Sigmoid colon (tissue), 7 donors: ENCODE measurements around the gene TOMM70. TPM values are rescaled to one million over a fixed set of nuclear protein-coding genes. Genes with fewer than 3 reads are reported as not detected.

Source experiments
- DNase-seq: peaks from one replicate; pipeline ENCODE4 v3.0.0-alpha.2; 2019
- H3K27ac ChIP-seq, 4 donors: fragments of 200-600 bp; sonication (generic); one replicate each; pipeline ENCODE4 v1.5.1; 2016 to 2019; ENCODE audit warnings: mild to moderate bottlenecking in 1 of 4
- H3K27me3 ChIP-seq, 3 donors: fragments of 200-600 bp; sonication (generic); one replicate each; pipeline ENCODE4 v1.5.1; 2019; ENCODE audit warnings: mild to moderate bottlenecking in 1 of 3
- H3K36me3 ChIP-seq, 4 donors: fragments of 200-600 bp; sonication (generic); one replicate each; pipeline ENCODE4 v1.5.1; 2016 to 2019
- H3K4me1 ChIP-seq, 4 donors: fragments of 200-600 bp; sonication (generic); one replicate each; pipeline ENCODE4 v1.5.1; 2017 to 2019
- H3K4me3 ChIP-seq, 4 donors: fragments of 200-600 bp; sonication (generic); one replicate each; pipeline ENCODE4 v1.5.1; 2017 to 2019; ENCODE audit warnings: mild to moderate bottlenecking in 2 of 4, moderate library complexity in 1 of 4
- H3K9me3 ChIP-seq, 4 donors: fragments of 200-600 bp in 3 of 4; sonication (generic) in 3 of 4; one replicate each; pipeline versions ENCODE4 v1.5.1 to v1.6.1; 2013 to 2019
- EP300 ChIP-seq, 4 donors: sonication (generic); formaldehyde crosslinking; IDR thresholded peaks; one replicate each; pipeline ENCODE4 v1.6.1; 2017; ENCODE audit warnings: antibody characterized with exemption in 4 of 4
- POLR2A ChIP-seq, 2 donors: fragments of 450-650 bp; IDR thresholded peaks; one replicate each; pipeline ENCODE4 v1.6.1; 2016; ENCODE audit warnings: antibody characterized with exemption in 2 of 2, mild to moderate bottlenecking in 2 of 2, moderate library complexity in 2 of 2
- POLR2AphosphoS5 ChIP-seq, 4 donors: sonication (generic); formaldehyde crosslinking; IDR thresholded peaks; one replicate each; pipeline ENCODE4 v1.6.1; 2017; ENCODE audit warnings: antibody characterized with exemption in 4 of 4
- WGBS, 2 donors: extraction: QIAGEN DNeasy Blood & Tissue Kit; methylation state at CpG; one replicate each; pipeline ENCODE4 v1.1.7; 2013; 5-methylcytosine and 5-hydroxymethylcytosine counted together
- intact Hi-C: fragments of 100-400 bp; cut with DNase I; formaldehyde crosslinking; loops from one replicate; pipeline ENCODE4 v1.15.1; 2023
- polyA plus RNA-seq, 3 donors: library from polyadenylated mRNA; stranded (reverse); fragments of 200-250 nt; gene quantifications; one replicate each; pipeline ENCODE4 v1.2.3, GENCODE V29; 2013
- total RNA-seq, 4 donors: library from RNA; depleted of rRNA; stranded (reverse); fragments of >200 nt; gene quantifications; one replicate each; pipeline ENCODE4 v1.1.0, GENCODE V29; 2016
- TF ChIP-seq, protein P1 (sequence below), 4 experiments: fragments of 450-650 bp in 3 of 4; fragments of 200-600 bp in 1 of 4; IDR thresholded peaks; one replicate each; pipeline ENCODE4 v1.5.1; 2016 to 2019; ENCODE audit warnings: antibody characterized with exemption in 4 of 4, mild to moderate bottlenecking in 3 of 4, moderate library complexity in 2 of 4
- donor health status: healthy with polysubstance abuse.
- donor health status: Bipolar disorder and iron deficiency.
- donor health status: healthy.

Gene TOMM70
- total and polyA plus RNA-seq, 7 donors, result 17.4 to 54.9 (median 49.6) TPM

DNA sequence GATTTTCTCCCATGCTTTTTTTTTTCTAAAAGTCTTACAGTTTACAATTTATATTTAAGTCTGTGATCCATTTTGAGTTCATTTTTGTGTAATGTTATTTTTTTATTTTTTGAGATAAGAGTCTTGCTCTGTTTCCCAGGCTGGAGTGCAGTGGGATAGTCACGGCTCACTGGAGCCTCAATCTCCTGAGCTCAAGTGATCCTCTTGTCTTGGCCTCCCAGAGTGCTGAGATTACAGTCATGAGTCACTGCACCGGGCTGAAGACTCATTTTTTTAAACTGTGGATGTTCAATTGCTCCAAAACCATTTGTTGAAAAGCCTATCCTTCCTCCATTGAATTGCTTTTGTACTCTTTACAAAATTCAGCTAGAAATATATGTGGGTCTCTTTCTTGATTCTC, 20.0 kb upstream of the TOMM70 start:
- TF ChIP-seq POLR2AphosphoS5 (IDR thresholded peaks at IDR 0.05), result no peak
- TF ChIP-seq, protein P1, sequence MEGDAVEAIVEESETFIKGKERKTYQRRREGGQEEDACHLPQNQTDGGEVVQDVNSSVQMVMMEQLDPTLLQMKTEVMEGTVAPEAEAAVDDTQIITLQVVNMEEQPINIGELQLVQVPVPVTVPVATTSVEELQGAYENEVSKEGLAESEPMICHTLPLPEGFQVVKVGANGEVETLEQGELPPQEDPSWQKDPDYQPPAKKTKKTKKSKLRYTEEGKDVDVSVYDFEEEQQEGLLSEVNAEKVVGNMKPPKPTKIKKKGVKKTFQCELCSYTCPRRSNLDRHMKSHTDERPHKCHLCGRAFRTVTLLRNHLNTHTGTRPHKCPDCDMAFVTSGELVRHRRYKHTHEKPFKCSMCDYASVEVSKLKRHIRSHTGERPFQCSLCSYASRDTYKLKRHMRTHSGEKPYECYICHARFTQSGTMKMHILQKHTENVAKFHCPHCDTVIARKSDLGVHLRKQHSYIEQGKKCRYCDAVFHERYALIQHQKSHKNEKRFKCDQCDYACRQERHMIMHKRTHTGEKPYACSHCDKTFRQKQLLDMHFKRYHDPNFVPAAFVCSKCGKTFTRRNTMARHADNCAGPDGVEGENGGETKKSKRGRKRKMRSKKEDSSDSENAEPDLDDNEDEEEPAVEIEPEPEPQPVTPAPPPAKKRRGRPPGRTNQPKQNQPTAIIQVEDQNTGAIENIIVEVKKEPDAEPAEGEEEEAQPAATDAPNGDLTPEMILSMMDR (IDR thresholded peaks at IDR 0.05), result no peak
- no peak for TF ChIP-seq POLR2A (IDR thresholded peaks at IDR 0.05)
- TF ChIP-seq EP300 (IDR thresholded peaks at IDR 0.05), result no peak
- Histone ChIP-seq H3K27me3 (no peaks in the 10 kb centered on the region), H3K4me3 (no peak overlapping the region), H3K9me3 (no peaks in the 10 kb centered on the region), H3K36me3 (no peaks in the 10 kb centered on the region), H3K4me1 (no peaks in the 10 kb centered on the region), H3K27ac (no peak overlapping the region)
- intact Hi-C loops, result no loop called here
- WGBS, 2 donors, result 69 to 94% methylated on average over 2 of the region's 2 CpGs
- no peak for DNase-seq

DNA sequence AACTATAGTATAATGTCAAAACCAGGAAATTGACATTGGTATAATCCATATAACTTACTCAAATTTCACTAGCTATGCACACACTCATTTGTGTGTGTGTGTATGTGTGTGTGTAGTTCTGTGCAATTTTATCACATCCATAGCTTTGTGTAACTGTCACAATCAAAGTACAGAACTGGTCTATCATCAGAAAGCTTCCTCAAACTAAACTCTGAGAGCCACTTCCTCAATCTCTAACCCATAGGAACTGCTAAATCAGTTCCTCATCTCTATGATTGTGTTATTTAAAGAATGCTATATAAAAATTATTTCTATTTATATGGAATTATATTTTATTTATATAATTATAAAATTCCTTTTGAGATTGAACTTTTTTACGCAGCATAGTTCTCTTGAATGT, 18.5 kb upstream of the TOMM70 start:
- Histone ChIP-seq H3K4me3 (no peak overlapping the region), H3K4me1 (no peaks in the 10 kb centered on the region), H3K27me3 (no peaks in the 10 kb centered on the region), H3K36me3 (no peaks in the 10 kb centered on the region), H3K9me3 (no peaks in the 10 kb centered on the region), H3K27ac (no peak overlapping the region)
- WGBS, 2 donors, result 92 to 100% methylated on average over 1 of the region's 1 CpG
- no peak for DNase-seq
- intact Hi-C loops, result no loop called here
- TF ChIP-seq POLR2AphosphoS5 (IDR thresholded peaks at IDR 0.05), result no peak

DNA sequence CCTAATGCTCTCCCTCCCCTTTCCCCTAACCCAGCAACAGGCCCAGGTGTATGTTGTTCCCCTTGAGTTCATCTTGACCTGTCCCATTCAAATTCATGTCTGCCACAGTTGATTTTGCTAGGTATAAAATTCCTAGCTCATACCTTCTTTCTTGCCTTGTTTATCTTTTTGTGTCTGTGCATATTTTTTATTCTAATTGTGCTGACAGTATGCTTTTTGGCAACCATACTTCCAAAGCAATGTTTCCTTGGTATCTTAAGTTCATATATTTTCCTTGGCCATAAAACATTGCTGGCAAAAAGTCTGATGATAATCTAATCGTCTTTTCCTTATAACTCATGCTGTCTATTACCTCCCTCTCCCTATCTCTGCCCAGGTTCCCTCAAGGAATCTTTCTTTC, 16.0 kb upstream of the TOMM70 start:
- intact Hi-C loops, result no loop called here
- no peak for DNase-seq
- no peaks in the 10 kb centered on the region for H3K4me1 ChIP-seq
- H3K27ac ChIP-seq, result no peak overlapping the region
- H3K27me3 ChIP-seq, result no peaks in the 10 kb centered on the region
- H3K36me3 ChIP-seq, result no peaks in the 10 kb centered on the region
- H3K9me3 ChIP-seq, result no peaks in the 10 kb centered on the region
- WGBS, 2 donors, result 47 to 78% methylated on average over 1 of the region's 1 CpG
- no peak overlapping the region for H3K4me3 ChIP-seq
- TF ChIP-seq, protein P1 (IDR thresholded peaks at IDR 0.05), result no peak
- TF ChIP-seq POLR2AphosphoS5 (IDR thresholded peaks at IDR 0.05) (no peak), EP300 (IDR thresholded peaks at IDR 0.05) (no peak), POLR2A (IDR thresholded peaks at IDR 0.05) (no peak)

- H3K36me3 ChIP-seq, result no peaks in the 10 kb centered on the region
- no peak overlapping the region for H3K27ac ChIP-seq
- no peak for DNase-seq
- H3K4me3 ChIP-seq, result no peak overlapping the region
- intact Hi-C loops, result no loop called here
- TF ChIP-seq, protein P1 (IDR thresholded peaks at IDR 0.05), result no peak
- TF ChIP-seq POLR2A (IDR thresholded peaks at IDR 0.05), result no peak
- TF ChIP-seq EP300 (IDR thresholded peaks at IDR 0.05), result no peak
- no peaks in the 10 kb centered on the region for H3K4me1 ChIP-seq
- peaks cover 0 to 1% (median 0%) of the 10 kb centered on the region in 4 donors for H3K9me3 ChIP-seq
- H3K27me3 ChIP-seq, result no peaks in the 10 kb centered on the region
These were observed 15.3 kb upstream of the TOMM70 start for GRCh38 chr3:100416176-100416575.

- no peaks in the 10 kb centered on the region for H3K36me3 ChIP-seq
- H3K27me3 ChIP-seq, result no peaks in the 10 kb centered on the region
- 94 to 95% methylated on average over 2 of the region's 2 CpGs for WGBS, 2 donors
- H3K4me1 ChIP-seq, result no peaks in the 10 kb centered on the region
- H3K9me3 ChIP-seq, result peaks cover 0 to 1% (median 0%) of the 10 kb centered on the region in 4 donors
- TF ChIP-seq POLR2A (IDR thresholded peaks at IDR 0.05) (no peak), POLR2AphosphoS5 (IDR thresholded peaks at IDR 0.05) (no peak), EP300 (IDR thresholded peaks at IDR 0.05) (no peak)
- TF ChIP-seq, protein P1 (IDR thresholded peaks at IDR 0.05), result no peak
- no peak overlapping the region for H3K27ac ChIP-seq
- no peak for DNase-seq
- no peak overlapping the region for H3K4me3 ChIP-seq
- intact Hi-C loops, result no loop called here
These were observed 12.7 kb upstream of the TOMM70 start for GRCh38 chr3:100413613-100414012.
